MG63 (cell line): Measurements from ENCODE around the gene MAP2K4. TPM values are rescaled to one million over a fixed set of nuclear protein-coding genes. Genes with fewer than 3 reads are reported as not detected.
"Not testable (repeated sequence)": the region's sequence is repeated elsewhere in the genome, so short reads cannot be mapped to it uniquely, and the experiment has no call there.

ENCODE experiments used
- DNase-seq: peaks from one replicate; pipeline ENCODE4 v3.0.0-alpha.2; 2020
- H3K27me3 ChIP-seq: fragments of 250-450 bp; sonication (Bioruptor Pico); 2 replicates; pipeline ENCODE4 v1.5.1; 2020; ENCODE audit warnings: mild to moderate bottlenecking, moderate library complexity
- H3K36me3 ChIP-seq: fragments of 250-450 bp; sonication (Bioruptor Pico); 2 replicates; pipeline ENCODE4 v1.5.1; 2020; ENCODE audit warnings: mild to moderate bottlenecking, moderate library complexity
- H3K4me3 ChIP-seq: fragments of 250-450 bp; sonication (Bioruptor Pico); 2 replicates; pipeline ENCODE4 v1.5.1; 2020; ENCODE audit warnings: mild to moderate bottlenecking, moderate library complexity
- H3K9me3 ChIP-seq: fragments of 250-450 bp; sonication (Bioruptor Pico); 2 replicates; pipeline ENCODE4 v1.5.1; 2020; ENCODE audit warnings: mild to moderate bottlenecking, moderate library complexity
- total RNA-seq: library from RNA; depleted of rRNA; stranded (reverse); fragments of >200 nt; shearing (Covaris generic); gene quantifications from 2 replicates; pipeline ENCODE4 v1.2.3, GENCODE V29; 2014; ENCODE audit warnings: low replicate concordance

The MAP2K4 gene
- total RNA-seq, 1 experiment from 2014 or later, result 32.4 TPM

DNA sequence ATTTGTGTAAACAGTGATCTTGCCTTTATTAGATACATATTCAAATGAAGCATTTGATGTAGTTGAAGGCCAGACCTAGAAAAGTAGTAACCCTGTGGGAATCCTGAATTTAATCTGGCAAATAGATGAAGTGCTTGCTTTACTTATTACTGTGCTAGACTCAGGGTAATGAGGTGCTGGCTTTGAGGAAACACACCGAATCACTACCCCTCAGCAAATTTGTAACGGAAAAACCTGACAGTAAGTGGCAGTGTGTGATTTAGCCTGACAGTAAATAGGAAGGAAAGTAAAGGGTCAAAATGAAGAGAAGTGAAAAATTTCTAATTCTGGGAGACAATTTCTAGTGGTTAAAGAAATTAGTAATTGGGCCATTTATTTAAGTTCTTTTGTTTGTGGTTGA lies 90.2 kb downstream of the MAP2K4 start:
- DNase-seq, result no peak
- Histone ChIP-seq H3K27me3 (no peaks in the 10 kb centered on the region), H3K9me3 (no peaks in the 10 kb centered on the region), H3K4me3 (no peak overlapping the region), H3K36me3 (peaks cover 24% of the 10 kb centered on the region)

DNA sequence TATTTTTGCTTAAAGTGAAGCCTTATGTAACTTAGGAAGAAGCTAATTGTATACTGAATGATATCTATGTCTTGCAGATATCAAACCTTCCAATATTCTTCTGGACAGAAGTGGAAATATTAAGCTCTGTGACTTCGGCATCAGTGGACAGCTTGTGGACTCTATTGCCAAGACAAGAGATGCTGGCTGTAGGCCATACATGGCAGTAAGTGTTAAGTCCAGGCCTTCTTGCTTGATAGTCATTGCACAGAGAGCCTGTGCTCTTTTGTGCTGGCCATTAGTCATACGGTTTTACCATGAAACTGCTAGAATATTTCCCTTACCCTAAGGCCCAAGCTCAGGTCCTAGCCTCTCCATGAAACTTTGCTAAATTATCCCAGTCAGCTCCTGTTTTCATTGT lies 92.5 kb downstream of the MAP2K4 start:
- no peak overlapping the region for H3K4me3 ChIP-seq
- peaks cover 34% of the 10 kb centered on the region for H3K36me3 ChIP-seq
- no peaks in the 10 kb centered on the region for H3K9me3 ChIP-seq
- H3K27me3 ChIP-seq, result no peaks in the 10 kb centered on the region
- DNase-seq, result no peak

DNA sequence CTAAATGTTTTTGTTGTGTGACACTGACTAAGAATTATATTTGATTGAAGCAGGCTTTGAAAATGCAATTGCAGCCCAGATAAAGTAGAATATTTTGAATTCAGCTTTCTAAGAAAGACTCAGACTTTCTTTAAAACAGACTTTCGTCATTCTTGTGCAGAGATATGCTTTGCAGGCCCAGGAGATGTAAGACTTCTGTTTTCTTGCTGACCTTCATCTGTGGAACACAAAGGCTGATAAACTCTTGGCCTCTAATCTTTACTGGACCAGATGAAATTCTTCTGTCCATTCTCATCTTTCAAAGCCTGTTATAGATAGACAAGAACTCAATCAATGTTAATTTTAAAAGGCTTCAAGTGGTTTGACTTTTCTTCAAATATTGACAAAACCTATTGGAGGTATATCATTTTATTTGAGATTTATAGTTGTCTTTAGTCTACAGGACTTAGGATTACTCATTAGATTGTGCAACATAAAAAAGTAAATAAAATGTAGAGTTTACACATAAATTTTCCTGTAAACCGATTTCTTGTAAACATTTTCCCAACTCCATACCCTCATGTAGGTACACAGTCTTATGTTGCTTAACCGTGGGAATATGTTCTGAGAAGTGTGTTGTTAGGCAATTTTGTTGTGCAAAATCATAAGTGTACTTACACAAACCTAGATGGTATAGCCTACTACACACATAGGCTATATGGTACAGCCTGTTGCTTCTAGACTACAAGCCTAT lies 94.2 kb downstream of the MAP2K4 start:
- no peaks in the 10 kb centered on the region for H3K9me3 ChIP-seq
- no peaks in the 10 kb centered on the region for H3K27me3 ChIP-seq
- H3K36me3 ChIP-seq, result peaks cover 45% of the 10 kb centered on the region
- H3K4me3 ChIP-seq, result no peak overlapping the region
- no peak for DNase-seq

DNA sequence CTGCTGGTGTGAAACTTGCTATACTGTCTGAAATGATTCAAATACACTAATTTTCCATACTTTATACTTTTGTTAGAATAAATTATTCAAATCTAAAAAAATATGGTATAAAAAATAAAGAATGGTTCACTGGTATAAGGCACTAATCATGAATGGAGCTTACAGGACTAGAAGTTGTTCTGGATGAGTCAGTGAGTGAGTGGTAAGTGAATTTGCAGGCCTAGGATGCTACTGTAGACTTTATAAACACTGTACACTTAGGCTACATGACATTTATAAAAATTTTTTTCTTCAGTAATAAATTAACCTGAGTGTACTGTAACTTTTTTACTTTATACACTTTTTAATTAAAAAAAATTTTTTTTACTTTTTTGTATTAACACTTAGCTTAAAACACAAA lies 95.5 kb downstream of the MAP2K4 start:
- H3K9me3 ChIP-seq, result no peaks in the 10 kb centered on the region
- H3K4me3 ChIP-seq, result no peak overlapping the region
- no peak for DNase-seq
- peaks cover 38% of the 10 kb centered on the region for H3K36me3 ChIP-seq
- no peaks in the 10 kb centered on the region for H3K27me3 ChIP-seq

DNA sequence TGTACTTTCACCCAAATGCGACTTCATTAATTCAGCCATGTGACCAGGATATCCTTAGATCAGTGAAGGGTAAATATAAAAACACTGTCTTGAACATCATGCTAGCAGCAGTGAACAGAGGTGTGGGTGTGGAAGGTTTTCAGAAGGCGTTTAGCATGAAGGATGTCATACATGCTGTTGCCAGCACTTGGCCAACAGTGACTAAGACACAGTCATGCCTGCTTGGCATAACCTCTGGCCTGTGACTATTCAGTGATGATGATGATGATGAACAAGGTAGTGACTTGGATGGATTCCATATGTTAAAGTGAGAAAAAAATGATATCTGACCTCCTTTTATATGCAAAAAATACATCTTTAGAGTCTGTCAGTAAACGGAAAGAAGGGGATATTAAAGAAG lies 97.9 kb downstream of the MAP2K4 start:
- DNase-seq, result peak; percentile 62
- Histone ChIP-seq H3K27me3 (no peaks in the 10 kb centered on the region), H3K9me3 (no peaks in the 10 kb centered on the region), H3K36me3 (peaks cover 32% of the 10 kb centered on the region), H3K4me3 (no peak overlapping the region)

DNA sequence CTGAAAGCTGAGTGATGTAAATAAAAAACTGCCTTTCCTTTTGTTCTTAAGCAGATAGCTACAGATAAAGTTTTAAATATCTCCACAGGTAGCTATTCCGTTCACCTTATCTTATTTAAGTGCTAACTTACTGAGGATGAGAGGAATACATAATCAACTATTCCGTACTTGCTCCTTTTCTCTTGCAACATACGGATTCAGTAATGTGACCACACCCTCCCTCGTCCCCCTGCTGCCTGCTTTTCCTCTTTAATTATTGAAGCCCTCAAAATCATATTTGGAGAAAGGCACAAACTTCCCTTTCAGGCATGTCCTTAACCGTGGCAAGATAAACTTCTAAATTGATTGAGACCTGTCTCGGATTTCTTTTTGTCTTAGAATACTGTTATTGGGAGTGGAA lies 101.4 kb downstream of the MAP2K4 start:
- no peak for DNase-seq
- H3K36me3 ChIP-seq, result peaks cover 23% of the 10 kb centered on the region

DNA sequence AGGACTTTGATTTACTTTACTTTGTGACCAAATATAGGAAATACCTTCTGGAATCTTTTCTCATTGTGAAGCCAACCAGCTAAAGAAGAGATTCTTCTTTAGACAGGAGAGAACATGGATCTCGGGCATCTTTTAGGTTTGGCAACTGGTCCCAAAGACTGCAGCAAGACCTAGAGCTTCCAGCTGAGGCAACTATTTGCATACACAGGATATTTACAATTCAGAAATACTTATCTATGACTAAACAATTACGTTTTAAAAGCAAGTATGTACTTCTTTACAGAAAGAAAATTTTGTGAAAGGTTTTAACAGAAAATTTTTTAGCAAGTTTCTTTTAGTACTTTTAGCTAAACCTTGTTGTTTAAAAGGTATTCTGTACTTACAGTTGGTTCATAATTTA lies 106.5 kb downstream of the MAP2K4 start:
- H3K4me3 ChIP-seq, result no peak overlapping the region
- H3K9me3 ChIP-seq, result no peaks in the 10 kb centered on the region
- peaks cover 18% of the 10 kb centered on the region for H3K36me3 ChIP-seq
- no peak for DNase-seq
- H3K27me3 ChIP-seq, result no peaks in the 10 kb centered on the region

More for the DNA sequence above, 101.4 kb downstream of the MAP2K4 start:
- Histone ChIP-seq H3K27me3 (no peaks in the 10 kb centered on the region), H3K9me3 (no peaks in the 10 kb centered on the region), H3K4me3 (no peak overlapping the region)

DNA sequence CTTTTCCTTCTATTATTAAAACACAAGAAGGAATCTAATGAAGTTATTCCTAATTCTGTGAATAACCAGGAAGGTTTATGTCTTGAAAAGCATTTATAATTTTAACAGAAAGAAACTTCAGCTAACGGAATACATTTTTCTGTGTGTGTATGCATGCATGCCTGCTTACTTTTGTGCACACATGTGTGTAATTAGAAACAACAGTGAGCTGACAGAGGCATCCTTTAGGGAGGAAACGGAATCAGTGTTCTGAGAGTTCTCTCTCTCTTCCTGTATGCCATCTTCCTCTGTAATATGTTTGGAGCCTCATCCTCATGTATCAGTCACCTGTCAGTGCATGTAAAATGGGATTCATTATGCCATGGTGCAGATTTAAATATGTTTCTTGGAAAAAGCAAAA lies 107.0 kb downstream of the MAP2K4 start:
- H3K4me3 ChIP-seq, result no peak overlapping the region
- no peak for DNase-seq
- no peaks in the 10 kb centered on the region for H3K27me3 ChIP-seq
- no peaks in the 10 kb centered on the region for H3K9me3 ChIP-seq
- peaks cover 19% of the 10 kb centered on the region for H3K36me3 ChIP-seq

DNA sequence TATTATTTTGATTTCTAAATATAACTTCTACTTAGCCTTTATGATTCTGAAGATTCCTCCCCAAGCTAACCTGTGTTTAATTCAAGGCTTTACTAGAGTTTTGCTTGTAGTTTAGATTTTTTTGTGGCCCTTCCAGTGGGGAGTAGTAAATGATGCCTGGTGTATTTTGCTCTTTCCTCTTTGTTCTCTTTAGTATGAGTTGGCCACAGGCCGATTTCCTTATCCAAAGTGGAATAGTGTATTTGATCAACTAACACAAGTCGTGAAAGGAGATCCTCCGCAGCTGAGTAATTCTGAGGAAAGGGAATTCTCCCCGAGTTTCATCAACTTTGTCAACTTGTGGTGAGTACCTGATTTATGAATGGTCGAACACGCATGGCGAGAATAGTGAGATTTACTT lies 108.3 kb downstream of the MAP2K4 start:
- no peak for DNase-seq
- Histone ChIP-seq H3K36me3 (peaks cover 19% of the 10 kb centered on the region), H3K27me3 (no peaks in the 10 kb centered on the region), H3K9me3 (no peaks in the 10 kb centered on the region), H3K4me3 (no peak overlapping the region)

DNA sequence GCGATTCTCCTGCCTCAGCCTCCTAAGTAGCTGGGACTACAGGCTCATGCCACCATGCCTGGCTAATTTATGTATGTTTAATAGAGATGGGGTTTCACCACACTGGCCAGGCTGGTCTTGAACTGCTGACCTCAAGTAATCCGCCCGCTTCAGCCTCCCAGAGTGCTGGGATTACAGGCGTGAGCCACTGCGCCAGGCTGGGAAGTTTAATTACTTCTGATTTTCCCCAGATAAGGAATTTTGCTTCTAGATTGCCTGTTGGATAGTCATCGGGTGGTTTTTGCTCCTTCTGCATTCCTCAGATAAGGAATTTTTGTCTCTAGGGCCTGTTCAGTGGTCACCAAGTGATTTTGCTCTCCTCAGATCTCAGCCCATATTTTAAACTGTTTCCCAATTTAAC lies 112.5 kb downstream of the MAP2K4 start:
- Histone ChIP-seq H3K9me3 (peaks cover 6% of the 10 kb centered on the region; the same call in 1 of the 2 replicates), H3K36me3 (peaks cover 12% of the 10 kb centered on the region), H3K4me3 (no peak overlapping the region), H3K27me3 (no peaks in the 10 kb centered on the region)
- no peak for DNase-seq

DNA sequence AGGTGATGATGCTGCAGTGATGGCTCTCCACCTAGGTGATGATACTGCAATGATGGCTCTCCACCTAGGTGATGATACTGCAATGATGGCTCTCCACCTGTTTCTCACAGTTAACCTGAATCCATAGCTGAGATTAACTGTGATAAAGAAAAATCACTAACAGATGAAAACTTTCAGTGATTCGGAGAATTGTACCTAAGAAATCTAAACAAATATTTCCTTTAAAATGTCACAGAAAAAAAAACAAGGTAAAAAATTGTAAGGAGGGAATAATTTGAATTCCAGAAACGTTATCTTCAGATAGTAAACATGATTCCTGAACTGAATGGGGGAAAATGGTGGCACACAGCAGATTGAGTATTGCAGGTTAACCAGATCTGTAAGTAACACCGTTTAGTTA lies 113.4 kb downstream of the MAP2K4 start:
- H3K4me3 ChIP-seq, result no peak overlapping the region
- no peaks in the 10 kb centered on the region for H3K27me3 ChIP-seq
- peaks cover 6% of the 10 kb centered on the region; the same call in 1 of the 2 replicates for H3K9me3 ChIP-seq
- no peak for DNase-seq
- peaks cover 12% of the 10 kb centered on the region for H3K36me3 ChIP-seq

DNA sequence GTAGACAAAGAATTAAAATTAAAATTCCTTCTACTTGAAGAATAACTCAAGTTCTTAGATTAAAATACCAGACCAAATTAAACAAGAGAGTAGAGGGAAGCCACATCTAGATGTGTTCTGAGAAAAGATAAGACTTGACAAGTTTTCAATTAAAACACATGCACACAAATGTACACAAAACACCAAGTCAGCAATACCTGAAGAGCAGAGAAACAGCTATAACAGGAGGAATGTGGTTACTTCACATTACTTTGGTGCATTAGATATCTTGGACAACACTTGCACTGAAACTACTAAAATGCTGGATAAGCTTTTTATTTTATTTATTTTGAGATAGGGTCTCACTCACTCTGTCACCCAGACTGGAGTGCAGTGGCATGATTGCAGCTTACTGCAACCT lies 113.9 kb downstream of the MAP2K4 start:
- H3K27me3 ChIP-seq, result no peaks in the 10 kb centered on the region
- no peak overlapping the region for H3K4me3 ChIP-seq
- peaks cover 8% of the 10 kb centered on the region for H3K36me3 ChIP-seq
- no peak for DNase-seq
- peaks cover 6% of the 10 kb centered on the region; the same call in 1 of the 2 replicates for H3K9me3 ChIP-seq

DNA sequence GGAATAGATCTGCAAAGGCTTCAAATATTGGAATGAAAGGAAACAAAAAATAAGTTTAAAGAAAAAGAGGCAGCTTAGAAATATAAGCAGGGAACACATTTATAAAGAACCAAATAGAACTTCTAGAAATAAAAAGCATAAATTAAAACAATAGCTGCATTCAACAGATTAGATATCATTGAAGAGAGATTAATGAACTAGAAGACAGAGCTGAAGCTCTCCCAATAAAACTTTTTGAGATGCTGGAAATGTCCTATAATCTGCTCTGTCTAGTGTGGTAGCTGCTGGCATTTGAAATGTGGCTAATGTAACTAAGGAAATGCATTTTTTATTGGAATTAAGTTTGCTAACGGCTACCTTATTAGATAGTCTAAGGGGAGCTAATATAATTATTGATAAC lies 115.6 kb downstream of the MAP2K4 start:
- DNase-seq, result no peak
- Histone ChIP-seq H3K27me3 (no peaks in the 10 kb centered on the region), H3K4me3 (no peak overlapping the region), H3K9me3 (peaks cover 6% of the 10 kb centered on the region; the same call in 1 of the 2 replicates), H3K36me3 (peaks cover 7% of the 10 kb centered on the region)

DNA sequence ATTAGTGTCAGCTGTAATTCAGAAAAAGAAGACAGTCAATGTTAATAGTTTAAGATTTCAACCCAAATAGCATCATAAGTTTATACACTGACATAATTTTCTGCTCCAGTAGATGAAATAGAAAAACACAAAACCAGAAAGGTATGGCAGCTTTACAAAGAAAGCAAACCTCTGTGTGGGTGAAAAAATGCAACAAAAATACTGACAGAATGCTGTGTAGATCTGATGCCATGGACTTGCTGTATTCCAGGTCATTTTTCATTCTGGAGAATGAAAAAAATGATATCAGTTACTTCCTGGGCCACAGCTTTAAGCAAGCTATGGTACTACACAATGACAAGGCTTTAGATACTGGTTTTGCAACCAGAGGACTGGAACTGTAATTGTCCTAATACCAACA lies 116.0 kb downstream of the MAP2K4 start:
- Histone ChIP-seq H3K36me3 (peaks cover 6% of the 10 kb centered on the region), H3K27me3 (no peaks in the 10 kb centered on the region), H3K9me3 (peaks cover 6% of the 10 kb centered on the region; the same call in 1 of the 2 replicates), H3K4me3 (no peak overlapping the region)
- DNase-seq, result no peak

DNA sequence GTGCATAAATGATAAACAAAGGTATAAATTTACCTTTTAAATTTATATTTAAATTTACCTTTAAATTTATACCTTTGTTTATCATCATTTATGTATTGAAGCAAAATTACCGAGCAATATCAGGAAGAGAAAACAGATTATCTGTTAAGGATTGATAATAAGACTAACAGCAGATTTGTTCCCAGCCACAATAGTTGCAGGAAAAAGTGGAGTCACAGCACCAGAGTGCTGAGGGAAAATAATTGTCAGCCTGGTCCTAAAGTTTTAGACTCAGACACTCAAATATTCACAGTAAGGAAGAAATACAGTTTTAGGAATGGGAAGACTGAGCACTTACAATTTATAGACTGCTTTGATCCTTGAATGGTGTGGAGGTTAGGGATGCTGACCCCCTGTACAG lies 117.2 kb downstream of the MAP2K4 start:
- Histone ChIP-seq H3K9me3 (peaks cover 6% of the 10 kb centered on the region; the same call in 1 of the 2 replicates), H3K4me3 (no peak overlapping the region), H3K36me3 (no peaks in the 10 kb centered on the region; the same call in 1 of the 2 replicates), H3K27me3 (no peaks in the 10 kb centered on the region)
- no peak for DNase-seq

DNA sequence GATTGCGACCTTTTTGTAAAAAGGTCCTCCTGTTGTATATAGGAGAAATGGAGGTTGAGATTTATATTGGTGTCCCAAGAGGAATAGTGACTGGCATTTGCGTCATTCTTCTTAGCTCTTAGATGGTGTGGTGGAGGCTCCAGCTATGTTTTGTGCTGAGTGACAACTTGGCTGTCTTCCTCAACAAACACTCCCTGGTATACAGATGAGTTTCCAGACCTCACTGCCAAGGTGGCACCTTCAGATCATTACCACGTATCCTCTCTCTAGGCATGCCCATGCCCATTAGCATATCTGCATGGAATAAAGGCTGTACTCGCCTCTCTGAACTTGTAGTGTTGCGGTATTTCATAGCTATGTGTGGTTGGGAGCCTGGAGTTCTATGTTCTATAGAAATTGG lies 120.0 kb downstream of the MAP2K4 start:
- H3K27me3 ChIP-seq, result no peaks in the 10 kb centered on the region
- no peak overlapping the region for H3K4me3 ChIP-seq
- DNase-seq, result no peak
- H3K9me3 ChIP-seq, result peaks cover 6% of the 10 kb centered on the region; the same call in 1 of the 2 replicates
- H3K36me3 ChIP-seq, result peaks cover under 1% of the 10 kb centered on the region; the same call in 1 of the 2 replicates

DNA sequence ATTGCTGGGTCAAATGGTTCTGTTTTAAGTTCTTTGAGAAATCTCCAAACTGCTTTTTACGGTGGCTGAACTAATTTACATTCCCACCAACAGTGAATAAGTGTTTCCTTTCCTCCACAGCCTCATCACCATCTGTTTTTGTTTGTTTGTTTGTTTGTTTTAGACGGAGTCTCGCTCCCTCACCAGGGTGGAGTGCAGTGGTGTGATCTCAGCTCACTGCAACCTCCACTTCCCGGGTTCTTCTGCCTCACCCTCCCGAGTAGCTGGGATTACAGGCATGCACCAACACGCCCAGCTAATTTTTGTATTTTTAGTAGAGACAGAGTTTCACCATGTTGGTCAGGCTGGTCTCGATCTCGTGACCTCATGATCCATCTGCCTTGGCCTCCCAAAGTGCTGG lies 141.5 kb downstream of the MAP2K4 start:
- H3K4me3 ChIP-seq, H3K27me3 ChIP-seq, H3K9me3 ChIP-seq, H3K36me3 ChIP-seq: not testable (repeated sequence)
- DNase-seq, result peak; percentile 0

DNA sequence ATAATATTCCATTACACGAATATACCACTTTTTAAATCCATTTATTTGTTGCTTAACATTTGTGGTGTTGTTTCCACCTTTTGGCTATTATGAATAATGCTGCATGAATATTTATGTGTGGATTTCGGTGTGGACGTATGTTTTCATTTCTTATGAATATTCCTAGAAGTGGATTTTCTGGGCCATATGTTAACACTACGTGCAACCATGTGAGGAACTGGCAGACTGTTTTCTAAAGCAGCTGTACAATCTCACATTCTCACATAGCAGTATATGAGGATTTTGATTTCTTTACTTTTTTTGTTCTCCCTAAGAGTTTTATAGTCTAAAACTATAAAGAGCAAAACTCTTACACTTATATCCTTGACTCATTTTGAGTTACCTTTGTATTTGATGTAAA lies 143.4 kb downstream of the MAP2K4 start:
- DNase-seq, result no peak
- no peak overlapping the region for H3K4me3 ChIP-seq
- no peaks in the 10 kb centered on the region for H3K9me3 ChIP-seq
- H3K36me3 ChIP-seq, result no peaks in the 10 kb centered on the region
- H3K27me3 ChIP-seq, result no peaks in the 10 kb centered on the region
